H9 (cell line): ENCODE data around the gene PREX1. TPM values are rescaled to one million over a fixed set of nuclear protein-coding genes. Genes with fewer than 3 reads are reported as not detected.
A peak's percentile ranks its signal among the peaks of the same experiment; 100 is the strongest.

ENCODE experiments used
- DNase-seq: peaks from one replicate; pipeline ENCODE4 v3.0.0-alpha.2; 2017
- H2AFZ ChIP-seq: one replicate; pipeline ENCODE4 v1.6.1; 2013; ENCODE audit warnings: mild to moderate bottlenecking, low read length, control low read depth, moderate library complexity
- H2AK5ac ChIP-seq: 2 replicates; pipeline ENCODE4 v1.6.1; 2013; ENCODE audit warnings: low read length, control low read depth, mixed read lengths; ENCODE audit not compliant: insufficient read length
- H2BK120ac ChIP-seq: one replicate; pipeline ENCODE4 v1.6.1; 2013; ENCODE audit warnings: low read depth, mild to moderate bottlenecking, low read length, control low read depth, inconsistent platforms; ENCODE audit not compliant: poor library complexity, severe bottlenecking
- H2BK12ac ChIP-seq: 2 replicates; pipeline ENCODE4 v1.6.1; 2013; ENCODE audit warnings: low read length, control low read depth, mixed read lengths, low read depth; ENCODE audit not compliant: insufficient read length
- H2BK15ac ChIP-seq: 2 replicates; pipeline ENCODE4 v1.6.1; 2013; ENCODE audit warnings: low read depth, low read length, control low read depth
- H2BK20ac ChIP-seq: one replicate; pipeline ENCODE4 v1.6.1; 2013; ENCODE audit warnings: low read depth, mild to moderate bottlenecking, low read length, control low read depth, inconsistent platforms; ENCODE audit not compliant: poor library complexity, severe bottlenecking
- H2BK5ac ChIP-seq: 2 replicates; pipeline ENCODE4 v1.6.1; 2013; ENCODE audit warnings: low read length, control low read depth, mixed read lengths; ENCODE audit not compliant: insufficient read length
- H3K14ac ChIP-seq: 2 replicates; pipeline ENCODE4 v1.6.1; 2013; ENCODE audit warnings: low read length, control low read depth; ENCODE audit not compliant: insufficient read depth
- H3K18ac ChIP-seq: 2 replicates; pipeline ENCODE4 v1.6.1; 2013; ENCODE audit warnings: low read depth, mild to moderate bottlenecking, mixed read lengths, low read length, control low read depth; ENCODE audit not compliant: insufficient read length
- H3K23ac ChIP-seq: 2 replicates; pipeline ENCODE4 v1.6.1; 2013; ENCODE audit warnings: low read length, control low read depth, mixed read lengths, low read depth; ENCODE audit not compliant: insufficient read length
- H3K23me2 ChIP-seq: 2 replicates; pipeline ENCODE4 v1.6.1; 2013; ENCODE audit warnings: low read depth, mild to moderate bottlenecking, mixed read lengths, low read length, control low read depth; ENCODE audit not compliant: insufficient read length, poor library complexity, severe bottlenecking
- H3K27ac ChIP-seq: 2 replicates; pipeline ENCODE4 v1.5.1; 2013; ENCODE audit warnings: low read length, control low read depth, mixed read lengths, low read depth; ENCODE audit not compliant: insufficient read length
- H3K27me3 ChIP-seq: 2 replicates; pipeline ENCODE4 v1.6.1; 2013; ENCODE audit warnings: low read length, control low read depth, inconsistent platforms; ENCODE audit not compliant: insufficient read depth
- H3K4ac ChIP-seq: 2 replicates; pipeline ENCODE4 v1.6.1; 2013; ENCODE audit warnings: low read depth, mild to moderate bottlenecking, control low read depth, inconsistent platforms, low read length, moderate library complexity
- H3K4me1 ChIP-seq: 2 replicates; pipeline ENCODE4 v1.6.1; 2013; ENCODE audit warnings: low read length, control low read depth, inconsistent platforms; ENCODE audit not compliant: insufficient read depth
- H3K4me2 ChIP-seq: 2 replicates; pipeline ENCODE4 v1.6.1; 2013; ENCODE audit warnings: low read length, control low read depth, mixed read lengths; ENCODE audit not compliant: insufficient read length, insufficient read depth
- H3K56ac ChIP-seq: 2 replicates; pipeline ENCODE4 v1.6.1; 2013; ENCODE audit warnings: low read depth, mild to moderate bottlenecking, mixed read lengths, low read length, control low read depth; ENCODE audit not compliant: insufficient read length
- H3K79me1 ChIP-seq: 2 replicates; pipeline ENCODE4 v1.6.1; 2013; ENCODE audit warnings: low read depth, mild to moderate bottlenecking, moderate library complexity, low read length, control low read depth, inconsistent platforms; ENCODE audit not compliant: insufficient read depth, poor library complexity, severe bottlenecking
- H3K79me2 ChIP-seq: 2 replicates; pipeline ENCODE4 v1.6.1; 2013; ENCODE audit warnings: low read length, control low read depth, inconsistent platforms; ENCODE audit not compliant: insufficient read depth
- H3K9ac ChIP-seq: 2 replicates; pipeline ENCODE4 v1.6.1; 2013; ENCODE audit warnings: low read length, control low read depth, mixed read lengths; ENCODE audit not compliant: insufficient read length; ENCODE audit errors: extremely low read depth
- H3K9me3 ChIP-seq: one replicate; pipeline ENCODE4 v1.6.1; 2013; ENCODE audit warnings: low read depth, low read length, inconsistent platforms; ENCODE audit not compliant: control insufficient read depth
- H3T11ph ChIP-seq: one replicate; pipeline ENCODE4 v1.6.1; 2013; ENCODE audit warnings: mild to moderate bottlenecking, low read length, control low read depth, inconsistent platforms
- H4K20me1 ChIP-seq: one replicate; pipeline ENCODE4 v1.6.1; 2013; ENCODE audit not compliant: control insufficient read depth, insufficient read length, insufficient read depth
- H4K5ac ChIP-seq: 2 replicates; pipeline ENCODE4 v1.6.1; 2013; ENCODE audit warnings: low read depth, mild to moderate bottlenecking, mixed read lengths, low read length, control low read depth; ENCODE audit not compliant: insufficient read length
- H4K8ac ChIP-seq: replicated peaks from 2 replicates; pipeline ENCODE4 v1.6.1; 2013; ENCODE audit warnings: low read length, control low read depth, mixed read lengths, low read depth; ENCODE audit not compliant: insufficient read length
- H4K91ac ChIP-seq: 2 replicates; pipeline ENCODE4 v1.6.1; 2013; ENCODE audit warnings: low read depth, mild to moderate bottlenecking, moderate library complexity, mixed read lengths, low read length, control low read depth; ENCODE audit not compliant: insufficient read length
- H3K27ac Mint-ChIP-seq, 3 experiments: 2 replicates in 2 of 3; 3 replicates in 1 of 3; pipeline ENCODE4 v1.8.0; 2020 to 2021; ENCODE audit warnings: mixed read lengths in 3 of 3, mild to moderate bottlenecking in 1 of 3, moderate library complexity in 1 of 3
- H3K27me3 Mint-ChIP-seq: 2 replicates; pipeline ENCODE4 v1.8.0; 2021; ENCODE audit warnings: low read depth, mild to moderate bottlenecking, moderate library complexity, mixed read lengths
- H3K36me3 Mint-ChIP-seq, 3 experiments: 2 replicates in 2 of 3; 3 replicates in 1 of 3; pipeline ENCODE4 v1.8.0; 2020 to 2021; ENCODE audit warnings: low read depth in 3 of 3, mixed read lengths in 3 of 3; ENCODE audit not compliant: insufficient read depth in 1 of 3
- H3K4me1 Mint-ChIP-seq, 2 experiments: 2 replicates each; pipeline ENCODE4 v1.8.0; 2020; ENCODE audit warnings: mixed read lengths in 2 of 2
- H3K4me3 Mint-ChIP-seq, 2 experiments: 2 replicates in 1 of 2; 3 replicates in 1 of 2; pipeline ENCODE4 v1.8.0; 2020 to 2021; ENCODE audit warnings: mild to moderate bottlenecking in 2 of 2, mixed read lengths in 2 of 2, moderate library complexity in 1 of 2
- H3K9me3 Mint-ChIP-seq, 2 experiments: 2 replicates in 1 of 2; 3 replicates in 1 of 2; pipeline ENCODE4 v1.8.0; 2020; ENCODE audit warnings: mild to moderate bottlenecking in 2 of 2, mixed read lengths in 2 of 2, moderate library complexity in 1 of 2
- CTCF ChIP-seq: fragments of 200-600 bp; sonication (generic); conservative IDR thresholded peaks from 3 replicates; pipeline ENCODE4 v1.8.0; 2021; ENCODE audit warnings: antibody characterized with exemption, mild to moderate bottlenecking
- WGBS: extraction: QIAGEN DNeasy Blood & Tissue Kit; methylation state at CpG from one replicate; pipeline ENCODE4 v1.1.7; 2013; ENCODE audit warnings: missing lambda C conversion rate, low lambda C conversion rate, mixed read lengths; ENCODE audit not compliant: insufficient read length; ENCODE audit errors: extremely low coverage; 5-methylcytosine and 5-hydroxymethylcytosine counted together
- total RNA-seq: library from RNA; stranded (reverse); gene quantifications from 2 replicates; pipeline ENCODE4 v1.2.1, GENCODE V29; 2021

PREX1 gene
- total RNA-seq, 1 experiment from 2014 or later, result 6.6 TPM

DNA sequence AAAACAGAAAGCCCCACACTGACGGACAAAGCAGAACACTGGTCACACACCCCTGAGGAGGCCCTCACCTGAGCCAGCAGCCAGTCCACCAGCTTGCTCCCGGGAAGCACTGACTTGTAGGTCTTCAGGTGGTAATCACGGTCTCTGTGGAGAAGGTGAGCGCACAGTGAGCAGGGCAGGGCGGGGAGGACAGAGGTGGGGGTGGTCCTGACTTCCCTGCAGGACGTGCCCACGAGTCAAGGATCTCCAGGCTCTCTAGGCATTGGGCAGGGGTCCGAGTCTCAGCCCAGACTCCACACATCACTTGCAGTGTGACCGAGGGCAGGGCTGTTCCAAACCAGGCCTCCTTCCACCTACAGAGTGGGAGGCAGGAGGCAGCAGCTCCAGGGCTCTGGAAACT is 151.7 kb downstream of the PREX1 start:
- no peak overlapping the region for H3K4me3 Mint-ChIP-seq

More for the DNA sequence above, 151.7 kb downstream of the PREX1 start:
- peak overlapping the region in 2 of 3 experiments; percentile 44 to 79; a peak in 1 of 7 replicates for H3K27ac Mint-ChIP-seq
- H3K14ac ChIP-seq, result no peak overlapping the region
- no peak overlapping the region for H3K56ac ChIP-seq
- H3K27ac ChIP-seq, result no peak overlapping the region
- H3K27me3 Mint-ChIP-seq, result no peaks in the 10 kb centered on the region
- H2BK120ac ChIP-seq, result no peak overlapping the region
- TF ChIP-seq CTCF, result no peak
- no peak overlapping the region for H3K4ac ChIP-seq
- H3K36me3 Mint-ChIP-seq, result peaks cover 0 to 5% (median 3%) of the 10 kb centered on the region in 3 experiments; a peak in 3 of 7 replicates
- no peak overlapping the region for H2AFZ ChIP-seq
- no peak overlapping the region for H2AK5ac ChIP-seq
- no peaks in the 10 kb centered on the region for H3K79me1 ChIP-seq
- no peaks in the 10 kb centered on the region for H3K79me2 ChIP-seq
- no peak overlapping the region for H3K9ac ChIP-seq
- no peaks in the 10 kb centered on the region for H4K20me1 ChIP-seq
- no peaks in the 10 kb centered on the region for H3K9me3 Mint-ChIP-seq
- H2BK20ac ChIP-seq, result no peak overlapping the region
- no peaks in the 10 kb centered on the region for H3K9me3 ChIP-seq
- H3T11ph ChIP-seq, result no peak overlapping the region
- no peak overlapping the region for H4K5ac ChIP-seq
- H4K91ac ChIP-seq, result no peak overlapping the region
- H3K18ac ChIP-seq, result no peak overlapping the region
- WGBS, result no CpG with 5 or more reads among the region's 9 CpGs
- no peak overlapping the region for H4K8ac ChIP-seq
- no peaks in the 10 kb centered on the region for H3K4me1 ChIP-seq
- no peak overlapping the region for H2BK12ac ChIP-seq
- H2BK15ac ChIP-seq, result no peak overlapping the region
- H3K4me2 ChIP-seq, result no peak overlapping the region
- no peaks in the 10 kb centered on the region for H3K27me3 ChIP-seq
- H3K4me1 Mint-ChIP-seq, result peaks cover 3 to 4% of the 10 kb centered on the region in 2 experiments; a peak in 3 of 4 replicates
- no peak for DNase-seq
- no peaks in the 10 kb centered on the region for H3K23me2 ChIP-seq
- H2BK5ac ChIP-seq, result no peak overlapping the region
- H3K23ac ChIP-seq, result no peak overlapping the region
